Measurements from ENCODE around the gene SNRPD2. TPM values are rescaled to one million over a fixed set of nuclear protein-coding genes. Genes with fewer than 3 reads are reported as not detected.

Gene SNRPD2
- total and polyA plus RNA-seq, 2 of the 8 experiments (the other 6 are each of a cell fraction or from before 2014, with no cell fraction given) = 645 to 759 TPM

GRCh38 chr19:45717983-45718650, 26.4 kb upstream of the SNRPD2 start (continued):
- no peak for TF ChIP-seq KDM5A (IDR thresholded peaks at IDR 0.05; ENCODE audit: low read length)
- no peak for TF ChIP-seq RFX5 (IDR thresholded peaks at IDR 0.05; ENCODE audit: borderline replicate concordance, low read depth, low read length)
- no peak for TF ChIP-seq MAFK (IDR thresholded peaks at IDR 0.05; ENCODE audit: low read depth, low read length)
- no peak for TF ChIP-seq POU5F1 (IDR thresholded peaks at IDR 0.05; ENCODE audit: low read depth, low read length)
- peak; percentile 45 to 70 for TF ChIP-seq POLR2A (IDR thresholded peaks at IDR 0.05; ENCODE audit: control extremely low read depth in 1 of 2, low read depth in 2 of 2, low read length in 2 of 2)
- TF ChIP-seq RXRA (IDR thresholded peaks at IDR 0.05; ENCODE audit: insufficient read depth, low read depth, low read length) = no peak
- TF ChIP-seq KDM1A (IDR thresholded peaks at IDR 0.05; ENCODE audit: borderline replicate concordance, low read length) = peak; percentile 49; the same call in 1 of the 2 replicates
- no peak for TF ChIP-seq SUZ12 (IDR thresholded peaks at IDR 0.05; ENCODE audit: low read length)
- TF ChIP-seq E2F6 (IDR thresholded peaks at IDR 0.05) = no peak
- TF ChIP-seq BCL11A (IDR thresholded peaks at IDR 0.05; ENCODE audit: low read depth in 2 of 2, low read length in 2 of 2) = no peak
- no peak for TF ChIP-seq GTF2F1 (IDR thresholded peaks at IDR 0.05; ENCODE audit: borderline replicate concordance, low read depth, low read length)
- TF ChIP-seq CREB1 (IDR thresholded peaks at IDR 0.05) = no peak
- no peak for TF ChIP-seq ASH2L (IDR thresholded peaks at IDR 0.05; ENCODE audit: low read length)
- no peak for TF ChIP-seq BACH1 (IDR thresholded peaks at IDR 0.05; ENCODE audit: low read length)
- TF ChIP-seq TCF12 (IDR thresholded peaks at IDR 0.05; ENCODE audit: low read depth, low read length) = no peak
- TF ChIP-seq SIX5 (IDR thresholded peaks at IDR 0.05; ENCODE audit: low read depth, low read length) = no peak
- TF ChIP-seq NRF1 (IDR thresholded peaks at IDR 0.05; ENCODE audit: low read depth, low read length) = no peak
- TF ChIP-seq TAF1 (IDR thresholded peaks at IDR 0.05; ENCODE audit: low read depth, low read length) = peak; percentile 6; the same call in 1 of the 2 replicates
- TF ChIP-seq CBX8 (IDR thresholded peaks at IDR 0.05; ENCODE audit: borderline replicate concordance, low read depth, low read length) = no peak
- TF ChIP-seq JUND (IDR thresholded peaks at IDR 0.05; ENCODE audit: low read length) = no peak
- TF ChIP-seq TEAD4 (IDR thresholded peaks at IDR 0.05; ENCODE audit: low read depth, low read length) = no peak
- TF ChIP-seq YY1 (IDR thresholded peaks at IDR 0.05; ENCODE audit: low read depth, low read length) = no peak
- TF ChIP-seq SAP30 (IDR thresholded peaks at IDR 0.05; ENCODE audit: insufficient read depth, insufficient replicate concordance, low read length) = no peak
- TF ChIP-seq CEBPB (IDR thresholded peaks at IDR 0.05; ENCODE audit: low read depth, low read length) = no peak
- no peak for TF ChIP-seq NANOG (IDR thresholded peaks at IDR 0.05; ENCODE audit: insufficient read depth, low read depth, low read length, poor library complexity, severe bottlenecking)
- no peak for TF ChIP-seq FOSL1 (IDR thresholded peaks at IDR 0.05; ENCODE audit: insufficient read depth, low read depth, low read length)
- TF ChIP-seq POLR2AphosphoS5 (IDR thresholded peaks at IDR 0.05; ENCODE audit: low read depth, low read length) = no peak; the same call in 1 of the 2 replicates

Data from H1 (cell line).